Parathyroid adenoma (tissue), 2 donors: ENCODE results near the gene GRK3.

ENCODE experiments used
- H2AFZ ChIP-seq: fragments of 300-600 bp; sonication (generic); one replicate; pipeline ENCODE4 v1.7.0; 2017; ENCODE audit warnings: antibody characterized with exemption, mild to moderate bottlenecking
- H3K27ac ChIP-seq: fragments of 300-600 bp; sonication (generic); one replicate; pipeline ENCODE4 v1.7.0; 2017
- H3K27me3 ChIP-seq: fragments of 300-600 bp; sonication (generic); one replicate; pipeline ENCODE4 v1.7.0; 2017; ENCODE audit warnings: low read length; ENCODE audit not compliant: control insufficient read depth, insufficient read depth
- H3K36me3 ChIP-seq: fragments of 300-600 bp; sonication (generic); one replicate; pipeline ENCODE4 v1.7.0; 2017; ENCODE audit warnings: low read length; ENCODE audit not compliant: control insufficient read depth, insufficient read depth
- H3K4me1 ChIP-seq: fragments of 300-600 bp; sonication (generic); one replicate; pipeline ENCODE4 v1.7.0; 2017; ENCODE audit warnings: control low read depth
- H3K4me2 ChIP-seq: fragments of 300-600 bp; sonication (generic); one replicate; pipeline ENCODE4 v1.7.0; 2017; ENCODE audit warnings: low read length
- H3K4me3 ChIP-seq: fragments of 300-600 bp; sonication (generic); one replicate; pipeline ENCODE4 v1.7.0; 2017; ENCODE audit warnings: low read depth, low read length
- H3K79me2 ChIP-seq: fragments of 300-600 bp; sonication (generic); one replicate; pipeline ENCODE4 v1.7.0; 2017; ENCODE audit warnings: control low read depth
- H3K9ac ChIP-seq: fragments of 300-600 bp; sonication (generic); one replicate; pipeline ENCODE4 v1.7.0; 2017; ENCODE audit warnings: mild to moderate bottlenecking
- H3K9me3 ChIP-seq: fragments of 300-600 bp; sonication (generic); one replicate; pipeline ENCODE4 v1.7.0; 2017; ENCODE audit warnings: low read length; ENCODE audit not compliant: control insufficient read depth
- CTCF ChIP-seq: fragments of 300-600 bp; sonication (generic); IDR thresholded peaks from one replicate; pipeline ENCODE4 v1.7.0; 2017; ENCODE audit warnings: antibody characterized with exemption, mild to moderate bottlenecking
- donor health status: primary hyperparathyroidism.

The GRK3 gene

DNA sequence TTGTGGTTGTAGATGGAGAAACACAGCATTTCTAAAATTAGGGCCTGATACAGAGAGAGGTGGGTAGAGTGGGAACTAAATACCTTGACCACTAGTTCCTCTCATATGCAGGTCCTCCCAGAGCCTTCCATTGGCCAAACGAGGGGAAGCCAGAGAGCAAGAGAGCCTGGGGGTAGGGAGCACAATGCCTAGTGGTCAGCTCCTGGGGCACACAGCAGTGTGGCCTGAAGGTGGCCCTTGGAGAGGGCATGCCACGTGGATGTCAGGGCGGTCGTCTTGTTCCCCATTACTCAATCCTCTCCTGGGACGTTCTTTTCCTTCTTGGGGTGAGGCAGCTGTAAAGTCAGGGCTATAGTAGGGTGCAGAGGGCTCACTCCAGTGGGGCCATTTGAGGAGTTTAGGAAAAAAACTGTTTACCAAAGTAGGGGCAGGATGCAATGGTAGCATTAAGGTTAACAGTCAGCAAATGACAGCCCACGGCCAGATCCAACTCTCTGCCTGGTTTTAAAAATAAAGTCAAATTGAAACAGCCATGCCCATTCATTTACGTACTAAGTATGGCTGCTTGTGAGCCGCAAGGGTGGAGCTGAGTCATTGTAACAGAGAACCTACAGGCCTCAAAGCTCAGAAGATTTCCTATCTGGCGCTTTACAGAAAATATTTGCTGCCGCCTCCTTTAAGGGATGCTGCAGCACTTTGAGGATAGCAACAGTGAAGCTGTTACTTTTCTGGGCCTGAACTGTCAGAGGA lies 185.1 kb downstream of the GRK3 start:
- Histone ChIP-seq H2AFZ (no peak overlapping the region), H3K9ac (no peak overlapping the region), H3K4me3 (no peak overlapping the region), H3K27me3 (no peaks in the 10 kb centered on the region), H3K36me3 (no peaks in the 10 kb centered on the region), H3K9me3 (no peaks in the 10 kb centered on the region), H3K27ac (no peak overlapping the region), H3K4me2 (no peak overlapping the region), H3K4me1 (no peaks in the 10 kb centered on the region), H3K79me2 (no peaks in the 10 kb centered on the region)
- no peak for TF ChIP-seq CTCF

- Histone ChIP-seq H3K36me3 (no peaks in the 10 kb centered on the region), H3K4me3 (no peak overlapping the region), H3K9ac (no peak overlapping the region), H2AFZ (no peak overlapping the region), H3K27ac (no peak overlapping the region), H3K79me2 (no peaks in the 10 kb centered on the region), H3K4me2 (no peak overlapping the region), H3K4me1 (no peaks in the 10 kb centered on the region), H3K27me3 (no peaks in the 10 kb centered on the region), H3K9me3 (no peaks in the 10 kb centered on the region)
- TF ChIP-seq CTCF, result no peak
Observed at GRCh38 chr22:25750569-25751173, 186.2 kb downstream of the GRK3 start.

- Histone ChIP-seq H2AFZ (no peak overlapping the region), H3K36me3 (no peaks in the 10 kb centered on the region), H3K9me3 (no peaks in the 10 kb centered on the region), H3K79me2 (no peaks in the 10 kb centered on the region), H3K4me2 (no peak overlapping the region), H3K9ac (no peak overlapping the region), H3K27ac (no peak overlapping the region), H3K27me3 (no peaks in the 10 kb centered on the region), H3K4me1 (no peaks in the 10 kb centered on the region), H3K4me3 (no peak overlapping the region)
- TF ChIP-seq CTCF, result no peak
Observed at GRCh38 chr22:25751174-25751581, 186.7 kb downstream of the GRK3 start.

DNA sequence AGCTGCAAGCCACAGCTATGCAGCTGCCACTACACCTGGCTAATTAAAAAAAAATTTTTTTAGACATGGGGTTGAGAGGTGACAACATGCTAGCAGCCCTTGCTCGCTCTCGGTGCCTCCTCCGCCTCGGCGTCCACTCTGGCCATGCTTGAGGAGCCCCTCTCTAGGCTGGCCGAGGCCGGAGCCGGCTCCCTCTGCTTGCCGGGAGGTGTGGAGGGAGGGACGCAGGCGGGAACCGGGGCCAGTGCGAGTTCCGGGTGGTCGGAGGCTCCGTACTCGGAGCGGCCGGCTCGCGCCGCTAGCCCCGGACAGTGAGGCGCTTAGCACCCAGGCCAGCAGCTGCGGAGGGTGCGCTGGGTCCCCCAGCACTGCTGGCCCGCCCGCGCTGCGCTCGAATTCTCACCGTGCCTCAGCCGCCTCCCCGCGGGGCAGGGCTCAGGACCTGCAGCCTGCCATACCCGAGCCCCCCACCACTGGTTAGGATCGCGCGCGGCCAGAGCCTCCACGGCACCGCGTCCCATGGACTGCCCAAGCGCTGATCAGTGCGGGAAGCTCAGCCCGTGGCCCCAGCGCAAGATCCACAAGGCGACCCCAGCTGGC lies 188.2 kb downstream of the GRK3 start:
- no peak overlapping the region for H3K4me2 ChIP-seq
- no peak overlapping the region for H3K4me3 ChIP-seq
- no peaks in the 10 kb centered on the region for H3K36me3 ChIP-seq
- no peak overlapping the region for H2AFZ ChIP-seq
- no peaks in the 10 kb centered on the region for H3K27me3 ChIP-seq
- no peaks in the 10 kb centered on the region for H3K9me3 ChIP-seq
- no peak overlapping the region for H3K9ac ChIP-seq
- no peaks in the 10 kb centered on the region for H3K4me1 ChIP-seq
- no peaks in the 10 kb centered on the region for H3K79me2 ChIP-seq
- H3K27ac ChIP-seq, result no peak overlapping the region
- TF ChIP-seq CTCF, result no peak
